Mesodermal cell (in vitro differentiated cells): ENCODE measurements around the gene IQCB1.
"Not testable (repeated sequence)": the region's sequence is repeated elsewhere in the genome, so short reads cannot be mapped to it uniquely, and the experiment has no call there.

Experiments
- H3K27ac ChIP-seq: 2 replicates; pipeline ENCODE4 v1.7.0; 2013; ENCODE audit warnings: mild to moderate bottlenecking, low read depth, low read length, moderate library complexity; ENCODE audit not compliant: severe bottlenecking
- H3K36me3 ChIP-seq: 2 replicates; pipeline ENCODE4 v1.7.1; 2013; ENCODE audit warnings: mild to moderate bottlenecking, low read length, moderate library complexity; ENCODE audit not compliant: control insufficient read depth, insufficient read depth
- H3K4me1 ChIP-seq: one replicate; pipeline ENCODE4 v1.7.1; 2013; ENCODE audit warnings: mild to moderate bottlenecking, low read length; ENCODE audit not compliant: insufficient read depth, control insufficient read depth, poor library complexity, severe bottlenecking
- H3K4me3 ChIP-seq: 2 replicates; pipeline ENCODE4 v1.7.0; 2013; ENCODE audit warnings: low read length, control low read depth, mild to moderate bottlenecking; ENCODE audit not compliant: insufficient read depth, poor library complexity, severe bottlenecking; ENCODE audit errors: extremely low read depth
- H3K9me3 ChIP-seq: 2 replicates; pipeline ENCODE4 v1.7.1; 2013; ENCODE audit warnings: mild to moderate bottlenecking, low read length, moderate library complexity; ENCODE audit not compliant: control insufficient read depth
- WGBS, 2 experiments: methylation state at CpG; one replicate each; pipeline ENCODE4 v1.1.5; 2013; ENCODE audit warnings: missing lambda C conversion rate in 2 of 2; ENCODE audit not compliant: insufficient coverage in 2 of 2; 5-methylcytosine and 5-hydroxymethylcytosine counted together

Gene IQCB1

GRCh38 chr3:121809249-121809648, 25.6 kb downstream of the IQCB1 start:
- Histone ChIP-seq H3K4me1 (no peaks in the 10 kb centered on the region), H3K36me3 (peaks cover 28% of the 10 kb centered on the region), H3K4me3 (no peak overlapping the region), H3K9me3 (no peaks in the 10 kb centered on the region), H3K27ac (no peak overlapping the region)
- WGBS, 2 experiments, result no CpG with 5 or more reads among the region's 1 CpG

- WGBS, 2 experiments, result no CpG with 5 or more reads among the region's 2 CpGs
- no peaks in the 10 kb centered on the region for H3K4me1 ChIP-seq
- H3K27ac ChIP-seq, result no peak overlapping the region
- no peak overlapping the region for H3K4me3 ChIP-seq
- peaks cover 14% of the 10 kb centered on the region for H3K36me3 ChIP-seq
- no peaks in the 10 kb centered on the region for H3K9me3 ChIP-seq
Observed at GRCh38 chr3:121803771-121804320, 31.0 kb downstream of the IQCB1 start.

- H3K36me3 ChIP-seq, result peaks cover 7% of the 10 kb centered on the region
Observed at GRCh38 chr3:121800906-121801305, 34.0 kb downstream of the IQCB1 start.

GRCh38 chr3:121796970-121797369, 37.9 kb downstream of the IQCB1 start:
- no CpG with 5 or more reads among the region's 1 CpG for WGBS, 2 experiments

More at GRCh38 chr3:121800906-121801305, 34.0 kb downstream of the IQCB1 start:
- Histone ChIP-seq H3K27ac (no peak overlapping the region), H3K9me3 (no peaks in the 10 kb centered on the region), H3K4me3 (no peak overlapping the region), H3K4me1 (no peaks in the 10 kb centered on the region)

GRCh38 chr3:121794264-121794983, 40.4 kb downstream of the IQCB1 start:
- Histone ChIP-seq H3K27ac (no peak overlapping the region), H3K4me3 (no peak overlapping the region), H3K4me1 (no peaks in the 10 kb centered on the region), H3K9me3 (no peaks in the 10 kb centered on the region), H3K36me3 (peaks cover 6% of the 10 kb centered on the region)
- 100% methylated on average over 1 of the region's 2 CpGs for WGBS, 2 experiments

More at GRCh38 chr3:121796970-121797369, 37.9 kb downstream of the IQCB1 start:
- Histone ChIP-seq H3K4me3 (no peak overlapping the region), H3K27ac (no peak overlapping the region), H3K36me3 (peaks cover 5% of the 10 kb centered on the region), H3K4me1 (no peaks in the 10 kb centered on the region), H3K9me3 (no peaks in the 10 kb centered on the region)

- Histone ChIP-seq H3K4me1 (no peaks in the 10 kb centered on the region), H3K36me3 (peaks cover 20% of the 10 kb centered on the region), H3K27ac (no peak overlapping the region), H3K9me3 (no peaks in the 10 kb centered on the region), H3K4me3 (no peak overlapping the region)
- WGBS, 2 experiments, result 100% methylated on average over 1 to 2 of the region's 3 CpGs
Observed at GRCh38 chr3:121793078-121793477, 41.8 kb downstream of the IQCB1 start.

GRCh38 chr3:121786485-121786884, 48.4 kb downstream of the IQCB1 start:
- H3K36me3 ChIP-seq, result peaks cover 28% of the 10 kb centered on the region
- H3K9me3 ChIP-seq, result no peaks in the 10 kb centered on the region
- H3K4me3 ChIP-seq, result no peak overlapping the region
- no peaks in the 10 kb centered on the region for H3K4me1 ChIP-seq
- no peak overlapping the region for H3K27ac ChIP-seq
- 100% methylated on average over 2 of the region's 2 CpGs; no CpG with 5 or more reads in 1 of the 2 experiments for WGBS, 2 experiments

- H3K27ac ChIP-seq, H3K4me3 ChIP-seq, H3K4me1 ChIP-seq, H3K9me3 ChIP-seq: not testable (repeated sequence)
- H3K36me3 ChIP-seq, result peaks cover 29% of the 10 kb centered on the region
- WGBS, 2 experiments, result 100% methylated on average over 5 of the region's 8 CpGs; no CpG with 5 or more reads in 1 of the 2 experiments
Observed at GRCh38 chr3:121782784-121783183, 52.1 kb downstream of the IQCB1 start.

GRCh38 chr3:121781611-121782010, 53.2 kb downstream of the IQCB1 start:
- Histone ChIP-seq H3K9me3 (no peaks in the 10 kb centered on the region), H3K4me1 (no peaks in the 10 kb centered on the region), H3K4me3 (no peak overlapping the region), H3K36me3 (peaks cover 33% of the 10 kb centered on the region), H3K27ac (no peak overlapping the region)
- WGBS, 2 experiments, result 100% methylated on average over 4 of the region's 7 CpGs; no CpG with 5 or more reads in 1 of the 2 experiments

- H3K36me3 ChIP-seq, result peaks cover 67% of the 10 kb centered on the region
Observed at GRCh38 chr3:121775095-121775494, 59.8 kb downstream of the IQCB1 start.

GRCh38 chr3:121769246-121769645, 65.6 kb downstream of the IQCB1 start:
- H3K36me3 ChIP-seq, result peaks cover 44% of the 10 kb centered on the region
- no peak overlapping the region for H3K27ac ChIP-seq
- no CpG with 5 or more reads among the region's 1 CpG for WGBS, 2 experiments
- no peaks in the 10 kb centered on the region for H3K4me1 ChIP-seq
- no peak overlapping the region for H3K4me3 ChIP-seq
- H3K9me3 ChIP-seq, result no peaks in the 10 kb centered on the region

More at GRCh38 chr3:121775095-121775494, 59.8 kb downstream of the IQCB1 start:
- no CpG with 5 or more reads among the region's 4 CpGs for WGBS, 2 experiments
- H3K27ac ChIP-seq, H3K9me3 ChIP-seq, H3K4me1 ChIP-seq, H3K4me3 ChIP-seq: not testable (repeated sequence)
